Measurements from ENCODE around the gene MAN2B2.

DNA sequence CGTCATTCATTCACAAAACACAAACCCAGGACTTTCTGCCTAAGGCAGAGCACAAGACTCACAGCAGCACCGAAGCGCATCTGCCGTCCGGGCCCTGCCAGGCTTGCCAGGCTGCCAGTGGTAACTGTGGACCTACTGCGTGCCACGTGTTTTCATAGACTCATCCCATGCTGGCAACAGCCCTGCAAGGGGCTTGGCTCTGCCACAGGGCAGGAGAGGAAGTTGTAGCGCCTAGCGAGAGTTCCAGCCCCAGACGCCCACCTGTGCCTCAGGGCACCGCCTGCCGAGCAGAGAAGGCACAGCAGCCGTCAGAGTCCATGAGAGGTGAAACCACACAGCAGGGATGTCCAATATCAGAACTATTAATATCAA is 46.6 kb downstream of the MAN2B2 start:
- TF ChIP-seq POLR2A (IDR thresholded peaks at IDR 0.05; ENCODE audit: low read depth, low read length) (no peak), POLR2AphosphoS5 (IDR thresholded peaks at IDR 0.05; ENCODE audit: low read depth, low read length) (no peak)
